Smooth muscle cell (in vitro differentiated cells): ENCODE measurements around the gene SPATA12. TPM values are rescaled to one million over a fixed set of nuclear protein-coding genes. Genes with fewer than 3 reads are reported as not detected.

Experiments used
- DNase-seq: peaks from one replicate; lab custom pipeline; 2025; ENCODE audit not compliant: unreplicated experiment; lab: John Stamatoyannopoulos, UW
- H2AFZ ChIP-seq: fragments of 200-600 bp; sonication (generic); 2 replicates; pipeline ENCODE4 v1.6.0; 2016; ENCODE audit warnings: antibody characterized with exemption, low read depth, mild to moderate bottlenecking
- H3F3A ChIP-seq: fragments of 200-600 bp; sonication (generic); 2 replicates; pipeline ENCODE4 v1.6.0; 2017; ENCODE audit warnings: antibody characterized with exemption, low read depth
- H3K27ac ChIP-seq: fragments of 200-600 bp; sonication (generic); 2 replicates; pipeline ENCODE4 v1.5.1; 2016; ENCODE audit warnings: low read depth, mild to moderate bottlenecking
- H3K27me3 ChIP-seq: fragments of 200-600 bp; sonication (generic); 2 replicates; pipeline ENCODE4 v1.6.1; 2016; ENCODE audit warnings: low read depth, mild to moderate bottlenecking
- H3K36me3 ChIP-seq: fragments of 200-600 bp; sonication (generic); 2 replicates; pipeline ENCODE4 v1.5.1; 2016; ENCODE audit warnings: low read depth
- H3K4me1 ChIP-seq: fragments of 200-600 bp; sonication (generic); 2 replicates; pipeline ENCODE4 v1.5.1; 2016; ENCODE audit warnings: low read depth
- H3K4me2 ChIP-seq: fragments of 200-600 bp; sonication (generic); 2 replicates; pipeline ENCODE4 v1.6.0; 2016; ENCODE audit warnings: mild to moderate bottlenecking
- H3K4me3 ChIP-seq: fragments of 200-600 bp; sonication (generic); 2 replicates; pipeline ENCODE4 v1.5.1; 2016; ENCODE audit warnings: mild to moderate bottlenecking
- H3K79me2 ChIP-seq: fragments of 200-600 bp; sonication (generic); 2 replicates; pipeline ENCODE4 v1.6.0; 2016; ENCODE audit warnings: low read depth, mild to moderate bottlenecking
- H3K9ac ChIP-seq: fragments of 200-600 bp; sonication (generic); 2 replicates; pipeline ENCODE4 v1.6.0; 2016; ENCODE audit warnings: low read depth
- H3K9me3 ChIP-seq: fragments of 200-600 bp; sonication (generic); replicated peaks from 2 replicates; pipeline ENCODE4 v1.5.1; 2016; ENCODE audit warnings: low read depth
- H4K20me1 ChIP-seq: fragments of 200-600 bp; sonication (generic); 2 replicates; pipeline ENCODE4 v1.6.0; 2016; ENCODE audit warnings: low read depth
- CTCF ChIP-seq: fragments of 200-600 bp; sonication (generic); IDR thresholded peaks from 2 replicates; pipeline ENCODE4 v1.5.1; 2017; ENCODE audit warnings: borderline replicate concordance, mild to moderate bottlenecking, antibody characterized with exemption; ENCODE audit not compliant: insufficient read depth, poor library complexity, severe bottlenecking
- WGBS: methylation state at CpG from one replicate; pipeline ENCODE4 v1.1.7; 2016; ENCODE audit warnings: low lambda C conversion rate; 5-methylcytosine and 5-hydroxymethylcytosine counted together
- polyA plus RNA-seq: library from polyadenylated mRNA; unstranded; fragments of >200 nt; fragmentation: Nextera tagmentation; extraction: Ambion mirVana; gene quantifications from 2 replicates; pipeline ENCODE4 v1.2.1, GENCODE V29; 2016
- total RNA-seq: library from RNA; depleted of rRNA; stranded (reverse); fragments of >200 nt; gene quantifications from 2 replicates; pipeline ENCODE4 v1.2.3, GENCODE V29; 2014

The SPATA12 gene
- total and polyA plus RNA-seq, 2 experiments from 2014 or later, result not detected

- Histone ChIP-seq H2AFZ (no peak overlapping the region), H3K79me2 (no peaks in the 10 kb centered on the region), H4K20me1 (no peaks in the 10 kb centered on the region), H3K9me3 (no peaks in the 10 kb centered on the region), H3K4me2 (no peak overlapping the region), H3F3A (no peaks in the 10 kb centered on the region), H3K27ac (no peak overlapping the region), H3K4me1 (no peaks in the 10 kb centered on the region), H3K4me3 (no peak overlapping the region), H3K9ac (no peak overlapping the region), H3K27me3 (no peaks in the 10 kb centered on the region), H3K36me3 (no peaks in the 10 kb centered on the region)
- no peak for DNase-seq
- no peak for TF ChIP-seq CTCF
- 77% methylated on average over 6 of the region's 6 CpGs for WGBS
Measured at GRCh38 chr3:57069503-57069902, 9.0 kb downstream of the SPATA12 start.

- no peaks in the 10 kb centered on the region for H3F3A ChIP-seq
- no peak overlapping the region for H3K27ac ChIP-seq
- no peaks in the 10 kb centered on the region for H3K79me2 ChIP-seq
- TF ChIP-seq CTCF, result no peak
- no peak overlapping the region for H3K4me3 ChIP-seq
- H3K9me3 ChIP-seq, result no peaks in the 10 kb centered on the region
- H3K27me3 ChIP-seq, result no peaks in the 10 kb centered on the region
- H3K4me2 ChIP-seq, result no peak overlapping the region
- WGBS, result 96% methylated on average over 3 of the region's 3 CpGs
- H3K9ac ChIP-seq, result no peak overlapping the region
- no peaks in the 10 kb centered on the region for H3K4me1 ChIP-seq
- H3K36me3 ChIP-seq, result no peaks in the 10 kb centered on the region
- H2AFZ ChIP-seq, result no peak overlapping the region
- no peak for DNase-seq
- peaks cover 5% of the 10 kb centered on the region for H4K20me1 ChIP-seq
Measured at GRCh38 chr3:57073628-57074027, 13.2 kb downstream of the SPATA12 start.

- WGBS, result 97% methylated on average over 4 of the region's 4 CpGs
Measured at GRCh38 chr3:57074135-57074534, 13.7 kb downstream of the SPATA12 start.

More at GRCh38 chr3:57074135-57074534, 13.7 kb downstream of the SPATA12 start:
- no peaks in the 10 kb centered on the region for H3K9me3 ChIP-seq
- H2AFZ ChIP-seq, result no peak overlapping the region
- H3K27me3 ChIP-seq, result no peaks in the 10 kb centered on the region
- no peak overlapping the region for H3K4me2 ChIP-seq
- no peak for TF ChIP-seq CTCF
- H3K4me3 ChIP-seq, result no peak overlapping the region
- H3K4me1 ChIP-seq, result no peaks in the 10 kb centered on the region
- no peak for DNase-seq
- no peak overlapping the region for H3K27ac ChIP-seq
- no peak overlapping the region for H3K9ac ChIP-seq
- H3K36me3 ChIP-seq, result no peaks in the 10 kb centered on the region
- no peaks in the 10 kb centered on the region for H3F3A ChIP-seq
- peaks cover 5% of the 10 kb centered on the region for H4K20me1 ChIP-seq
- no peaks in the 10 kb centered on the region for H3K79me2 ChIP-seq
